Measurements from ENCODE around the gene RELL2. TPM values are rescaled to one million over a fixed set of nuclear protein-coding genes. Genes with fewer than 3 reads are reported as not detected.

Gene RELL2
- total RNA-seq, 1 experiment from 2014 or later = 8.7 TPM

DNA sequence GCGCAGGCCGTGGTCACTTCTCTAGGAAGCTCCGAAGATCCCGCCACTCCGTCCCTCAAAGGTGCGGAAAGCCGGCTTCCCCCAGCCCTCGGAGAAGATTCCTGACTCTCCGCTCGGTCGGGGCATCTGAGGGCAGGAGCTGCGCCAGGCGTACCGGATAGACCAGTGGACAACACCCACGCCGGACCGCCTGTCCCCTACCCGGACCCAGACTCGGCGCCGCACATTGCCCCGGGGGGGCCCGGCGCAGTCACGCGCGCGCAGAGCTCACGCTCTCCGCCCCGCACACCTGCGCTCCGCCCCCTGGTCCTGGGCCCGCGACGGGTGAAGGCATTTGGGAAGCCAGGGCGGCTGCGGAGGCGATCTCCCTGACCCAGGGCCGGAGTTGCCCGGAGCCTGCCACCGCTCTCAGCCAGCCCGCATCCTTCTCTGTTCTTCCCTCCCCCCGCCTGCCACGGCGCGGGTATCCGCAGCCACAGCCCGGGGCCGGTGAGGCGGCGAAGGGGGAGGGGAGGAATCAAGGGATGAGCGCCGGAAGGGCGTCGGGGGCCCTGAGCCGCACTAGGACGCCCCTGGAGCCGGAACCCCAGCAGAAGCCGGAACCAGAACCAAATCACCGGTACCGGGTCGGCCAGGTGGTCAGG is 448 bp downstream of the RELL2 start:
- H2AFZ ChIP-seq (ENCODE audit: low read depth, low read length, poor library complexity, severe bottlenecking) = no peak overlapping the region
- peak overlapping the region; percentile 98 for H3K4me2 ChIP-seq (ENCODE audit: low read length)
- peak overlapping the region; percentile 76 for H3K9ac ChIP-seq (ENCODE audit: low read length)
- H3K36me3 ChIP-seq (ENCODE audit: control insufficient read depth in 1 of 2, insufficient read depth in 2 of 2, low read length in 2 of 2) = peaks cover 4 to 5% of the 10 kb centered on the region in 2 experiments; a peak in 1 of 4 replicates
- ChIA-PET CTCF (interaction anchor here (1.0 to 3.5 kb wide), 7 partner anchors 18 to 324 kb away, joined by 3 to 35 read pairs (median 5); partner anchors contain the start of genes DIAPH1 and PCDHGA10), POLR2A (interaction anchor here (0.5 to 2.0 kb wide), 6 partner anchors 12 to 73 kb away, joined by 3 to 14 read pairs (median 6); partner anchors contain the start of genes DIAPH1 and FCHSD1), RAD21 (ENCODE audit: low non-redundant PET in 1 of 2, low total read pairs in 2 of 2, uncharacterized antibody in 2 of 2, unreplicated experiment in 2 of 2) (interaction anchor here (0.6 to 1.8 kb wide), 3 partner anchors 19 to 45 kb away, joined by 3 to 9 read pairs (median 4); partner anchors contain the start of gene DIAPH1 (in 2 of the 2))
- TF ChIP-seq FOSL1 (IDR thresholded peaks at IDR 0.05; ENCODE audit: low read depth) (no peak), SP1 (IDR thresholded peaks at IDR 0.05; ENCODE audit: low read depth) (no peak), ZNF274 (IDR thresholded peaks at IDR 0.05; ENCODE audit: low read depth, low read length) (no peak)
- peak overlapping the region; percentile 62 for H3K27ac ChIP-seq (ENCODE audit: low read depth, low read length)
- ATAC-seq (peak; percentile 58), DNase-seq (ENCODE audit: low read depth, low spot score) (no peak)
- peaks cover 42% of the 10 kb centered on the region for H3K79me2 ChIP-seq (ENCODE audit: insufficient read depth, low read length)
- no peaks in the 10 kb centered on the region for H3K9me2 ChIP-seq (ENCODE audit: insufficient read depth)
- no peaks in the 10 kb centered on the region for H3K27me3 ChIP-seq (ENCODE audit: insufficient read depth, low read length)
- H3K4me1 ChIP-seq (ENCODE audit: control insufficient read depth in 1 of 2, insufficient read depth in 2 of 2, low read length in 2 of 2) = peaks cover 10 to 36% of the 10 kb centered on the region in 2 experiments
- H3K4me3 ChIP-seq (replicated peaks in 1 of 2; ENCODE audit: low read depth in 1 of 2, low read length in 2 of 2) = peak overlapping the region; percentile 78 to 96
- no peaks in the 10 kb centered on the region for H4K20me1 ChIP-seq (ENCODE audit: insufficient read depth)
- no peaks in the 10 kb centered on the region for H3K9me3 ChIP-seq (ENCODE audit: control insufficient read depth in 1 of 2, insufficient read depth in 1 of 2, low read depth in 1 of 2, low read length in 2 of 2)
- intact Hi-C loops (cut with micrococcal nuclease) = no loop called here
- BruUV-seq (replicated peaks) = TSS peak; percentile 40

DNA sequence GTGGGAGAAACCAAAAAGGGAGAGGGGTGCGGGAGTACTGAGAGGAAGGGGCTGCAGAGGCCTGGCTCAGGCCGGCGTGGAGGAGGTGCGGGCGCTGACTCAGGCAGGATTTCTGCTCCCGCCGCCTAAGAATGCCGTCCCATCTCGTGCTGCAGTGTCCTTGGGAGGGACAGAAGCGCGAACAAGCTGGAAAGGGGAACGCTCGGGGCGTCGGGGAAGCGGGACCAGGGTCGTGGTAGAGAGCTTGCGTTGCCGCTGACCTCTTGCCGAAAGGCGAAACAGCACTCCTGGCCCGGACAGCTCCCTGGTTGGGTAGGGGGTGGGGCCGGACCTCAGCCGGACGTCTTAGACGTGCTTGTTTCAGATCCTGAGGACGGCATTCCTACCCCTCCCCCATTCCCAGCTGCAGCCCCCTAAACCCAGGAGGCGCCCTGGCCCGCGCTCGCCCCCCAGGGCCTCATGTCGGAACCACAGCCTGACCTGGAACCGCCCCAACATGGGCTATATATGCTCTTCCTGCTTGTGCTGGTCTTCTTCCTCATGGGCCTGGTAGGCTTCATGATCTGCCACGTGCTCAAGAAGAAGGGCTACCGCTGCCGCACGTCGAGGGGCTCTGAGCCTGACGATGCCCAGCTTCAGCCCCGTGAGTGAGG is 1.1 kb downstream of the RELL2 start:
- ChIA-PET RAD21 (ENCODE audit: low non-redundant PET in 1 of 2, low total read pairs in 2 of 2, uncharacterized antibody in 2 of 2, unreplicated experiment in 2 of 2) (interaction anchor here in 1 of 2 experiments (1.4 to 1.8 kb wide), 2 partner anchors 19 to 46 kb away, joined by 3 to 9 read pairs; partner anchors contain the start of gene DIAPH1), POLR2A (interaction anchor here (2.0 kb wide), 1 partner anchor 19 kb away, joined by 14 read pairs; the partner anchor contains the start of gene DIAPH1), CTCF (interaction anchor here (1.0 to 3.5 kb wide), 5 partner anchors 19 to 242 kb away, joined by 3 to 35 read pairs (median 7); partner anchors contain the start of genes DIAPH1 and PCDHGA10)
- peak overlapping the region; percentile 78 to 96 for H3K4me3 ChIP-seq (replicated peaks in 1 of 2; ENCODE audit: low read depth in 1 of 2, low read length in 2 of 2)
- peak; percentile 28 for ATAC-seq
- 0 out of 4 replicates have a peak, but pooled peaks cover 0 to 4% of the 10 kb centered on the region in 2 experiments for H3K36me3 ChIP-seq (ENCODE audit: control insufficient read depth in 1 of 2, insufficient read depth in 2 of 2, low read length in 2 of 2)
- peak overlapping the region; percentile 62 for H3K27ac ChIP-seq (ENCODE audit: low read depth, low read length)
- no peak for DNase-seq (ENCODE audit: low read depth, low spot score)
- H3K9me2 ChIP-seq (ENCODE audit: insufficient read depth) = no peaks in the 10 kb centered on the region
- H3K4me2 ChIP-seq (ENCODE audit: low read length) = peak overlapping the region; percentile 98
- no peaks in the 10 kb centered on the region for H3K9me3 ChIP-seq (ENCODE audit: control insufficient read depth in 1 of 2, insufficient read depth in 1 of 2, low read depth in 1 of 2, low read length in 2 of 2)
- intact Hi-C loops (cut with micrococcal nuclease) = no loop called here
- H3K4me1 ChIP-seq (ENCODE audit: control insufficient read depth in 1 of 2, insufficient read depth in 2 of 2, low read length in 2 of 2) = peaks cover 10 to 40% of the 10 kb centered on the region in 2 experiments
- no peaks in the 10 kb centered on the region for H4K20me1 ChIP-seq (ENCODE audit: insufficient read depth)
- no TSS peak for BruUV-seq (replicated peaks)
- H2AFZ ChIP-seq (ENCODE audit: low read depth, low read length, poor library complexity, severe bottlenecking) = no peak overlapping the region
- TF ChIP-seq POLR2AphosphoS5 (IDR thresholded peaks at IDR 0.05; ENCODE audit: low read depth, low read length) (peak; percentile 24; the same call in 1 of the 2 replicates), SRF (IDR thresholded peaks at IDR 0.05; ENCODE audit: low read depth) (no peak), CBX3 (IDR thresholded peaks at IDR 0.05; ENCODE audit: low read depth) (no peak), EZH2phosphoT487 (IDR thresholded peaks at IDR 0.05; ENCODE audit: borderline replicate concordance) (no peak), ZNF274 (IDR thresholded peaks at IDR 0.05; ENCODE audit: low read depth, low read length) (no peak), TCF7L2 (IDR thresholded peaks at IDR 0.05; ENCODE audit: borderline replicate concordance, extremely low read depth, insufficient read depth, insufficient read length) (no peak), ZFX (IDR thresholded peaks at IDR 0.05) (peak; percentile 37; the same call in 1 of the 2 replicates)
- TF ChIP-seq, protein P1, sequence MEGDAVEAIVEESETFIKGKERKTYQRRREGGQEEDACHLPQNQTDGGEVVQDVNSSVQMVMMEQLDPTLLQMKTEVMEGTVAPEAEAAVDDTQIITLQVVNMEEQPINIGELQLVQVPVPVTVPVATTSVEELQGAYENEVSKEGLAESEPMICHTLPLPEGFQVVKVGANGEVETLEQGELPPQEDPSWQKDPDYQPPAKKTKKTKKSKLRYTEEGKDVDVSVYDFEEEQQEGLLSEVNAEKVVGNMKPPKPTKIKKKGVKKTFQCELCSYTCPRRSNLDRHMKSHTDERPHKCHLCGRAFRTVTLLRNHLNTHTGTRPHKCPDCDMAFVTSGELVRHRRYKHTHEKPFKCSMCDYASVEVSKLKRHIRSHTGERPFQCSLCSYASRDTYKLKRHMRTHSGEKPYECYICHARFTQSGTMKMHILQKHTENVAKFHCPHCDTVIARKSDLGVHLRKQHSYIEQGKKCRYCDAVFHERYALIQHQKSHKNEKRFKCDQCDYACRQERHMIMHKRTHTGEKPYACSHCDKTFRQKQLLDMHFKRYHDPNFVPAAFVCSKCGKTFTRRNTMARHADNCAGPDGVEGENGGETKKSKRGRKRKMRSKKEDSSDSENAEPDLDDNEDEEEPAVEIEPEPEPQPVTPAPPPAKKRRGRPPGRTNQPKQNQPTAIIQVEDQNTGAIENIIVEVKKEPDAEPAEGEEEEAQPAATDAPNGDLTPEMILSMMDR (IDR thresholded peaks at IDR 0.05 in 2 of 3, conservative IDR thresholded peaks at IDR 0.05 in 1 of 3; ENCODE audit: borderline replicate concordance in 1 of 3, insufficient read depth in 1 of 3, low read depth in 2 of 3, low read length in 2 of 3) = peak in 2 of 3 experiments; percentile 43 to 45; a peak in 4 of 6 replicates
- H3K79me2 ChIP-seq (ENCODE audit: insufficient read depth, low read length) = peaks cover 35% of the 10 kb centered on the region
- H3K27me3 ChIP-seq (ENCODE audit: insufficient read depth, low read length) = no peaks in the 10 kb centered on the region
- H3K9ac ChIP-seq (ENCODE audit: low read length) = peak overlapping the region; percentile 76

Measured in HCT116 (cell line).